H54 (cell line): Measurements from ENCODE around the gene AQP5.

ENCODE experiments used
- DNase-seq: peaks from one replicate; pipeline ENCODE4 v3.0.0; 2011; ENCODE audit warnings: low spot score, mixed read lengths; ENCODE audit not compliant: insufficient read length
- FAIRE-seq: peaks from 3 replicates; lab custom pipeline; 2011; peaks lifted over from hg19 to GRCh38; lab: Jason Lieb, UNC
- POLR2A ChIP-seq: IDR thresholded peaks from 2 replicates; pipeline ENCODE4 v1.6.1; 2011; ENCODE audit warnings: low read depth, mild to moderate bottlenecking, low read length

Gene AQP5

GRCh38 chr12:49959685-49960473 is 1.8 kb upstream of the AQP5 start:
- peak; percentile 100 for DNase-seq
- no peak for TF ChIP-seq POLR2A
- peak; percentile 83 for FAIRE-seq

GRCh38 chr12:49960474-49961110 is 1.1 kb upstream of the AQP5 start:
- DNase-seq = no peak
- TF ChIP-seq POLR2A = no peak
- no peak for FAIRE-seq

DNA sequence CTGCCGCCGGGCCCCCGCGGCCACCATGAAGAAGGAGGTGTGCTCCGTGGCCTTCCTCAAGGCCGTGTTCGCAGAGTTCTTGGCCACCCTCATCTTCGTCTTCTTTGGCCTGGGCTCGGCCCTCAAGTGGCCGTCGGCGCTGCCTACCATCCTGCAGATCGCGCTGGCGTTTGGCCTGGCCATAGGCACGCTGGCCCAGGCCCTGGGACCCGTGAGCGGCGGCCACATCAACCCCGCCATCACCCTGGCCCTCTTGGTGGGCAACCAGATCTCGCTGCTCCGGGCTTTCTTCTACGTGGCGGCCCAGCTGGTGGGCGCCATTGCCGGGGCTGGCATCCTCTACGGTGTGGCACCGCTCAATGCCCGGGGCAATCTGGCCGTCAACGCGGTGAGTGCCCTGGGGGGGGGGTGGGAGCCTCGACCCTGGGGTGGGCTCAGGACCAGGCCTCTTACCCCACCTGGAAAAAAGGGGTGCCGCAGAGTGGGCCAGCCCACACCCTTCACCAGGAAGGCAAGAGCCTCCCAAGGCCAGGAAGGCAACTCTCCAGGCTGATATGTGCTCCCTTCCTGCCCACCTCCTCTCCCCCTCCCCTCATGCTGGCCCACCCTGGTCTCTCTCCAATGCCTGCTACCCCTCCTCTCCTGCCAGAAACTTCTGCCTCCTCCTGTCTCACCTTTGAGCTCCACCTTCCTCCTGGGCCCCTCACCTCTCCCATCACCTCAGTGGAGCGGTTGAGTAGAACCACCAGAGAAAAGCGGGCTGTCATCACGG is 507 bp downstream of the AQP5 start:
- FAIRE-seq = no peak
- DNase-seq = no peak
- TF ChIP-seq POLR2A = no peak

DNA sequence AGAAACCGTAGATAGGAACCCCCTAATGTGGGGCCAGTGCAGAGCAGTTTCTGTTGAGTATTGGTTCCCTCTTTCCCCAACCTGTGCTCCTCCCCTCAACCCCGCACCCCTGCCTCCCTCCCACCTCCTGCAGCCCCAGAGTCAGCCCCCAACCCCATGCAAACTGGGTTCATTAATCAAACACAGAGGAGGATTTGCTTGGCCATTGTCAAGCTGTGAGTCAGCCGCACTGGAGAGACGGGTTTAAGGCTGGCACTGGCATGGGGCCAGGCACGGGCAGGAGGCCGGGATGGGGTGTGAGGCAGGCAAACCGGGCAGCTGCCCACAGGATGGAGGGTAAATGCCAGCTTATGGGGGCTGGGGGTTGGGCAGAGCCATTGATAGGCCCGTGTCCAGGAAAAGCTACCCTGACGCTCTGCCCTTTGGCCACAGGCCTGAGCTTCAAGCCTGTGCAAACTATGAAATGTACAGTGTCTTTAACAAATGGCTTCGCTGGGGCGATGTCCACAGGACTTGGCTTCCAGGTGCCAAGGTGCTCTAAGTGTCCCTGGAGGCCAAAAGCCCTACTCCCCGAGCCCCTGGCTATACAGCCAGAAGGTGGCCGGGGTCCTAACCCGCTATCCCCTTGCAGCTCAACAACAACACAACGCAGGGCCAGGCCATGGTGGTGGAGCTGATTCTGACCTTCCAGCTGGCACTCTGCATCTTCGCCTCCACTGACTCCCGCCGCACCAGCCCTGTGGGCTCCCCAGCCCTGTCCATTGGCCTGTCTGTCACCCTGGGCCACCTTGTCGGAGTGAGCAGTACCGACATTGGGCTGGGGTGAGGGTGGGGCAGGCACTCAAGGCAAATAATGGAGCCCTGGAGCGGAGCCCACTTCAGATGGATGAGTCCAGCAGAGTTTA is 1.4 kb downstream of the AQP5 start:
- FAIRE-seq (peak; percentile 67), DNase-seq (peak; percentile 100)
- no peak for TF ChIP-seq POLR2A

- TF ChIP-seq POLR2A = no peak
- DNase-seq (no peak), FAIRE-seq (no peak)
These were observed 2.5 kb downstream of the AQP5 start for GRCh38 chr12:49963976-49964815.

- no peak for TF ChIP-seq POLR2A
- DNase-seq (no peak), FAIRE-seq (no peak)
These were observed 3.4 kb downstream of the AQP5 start for GRCh38 chr12:49964849-49965624.

DNA sequence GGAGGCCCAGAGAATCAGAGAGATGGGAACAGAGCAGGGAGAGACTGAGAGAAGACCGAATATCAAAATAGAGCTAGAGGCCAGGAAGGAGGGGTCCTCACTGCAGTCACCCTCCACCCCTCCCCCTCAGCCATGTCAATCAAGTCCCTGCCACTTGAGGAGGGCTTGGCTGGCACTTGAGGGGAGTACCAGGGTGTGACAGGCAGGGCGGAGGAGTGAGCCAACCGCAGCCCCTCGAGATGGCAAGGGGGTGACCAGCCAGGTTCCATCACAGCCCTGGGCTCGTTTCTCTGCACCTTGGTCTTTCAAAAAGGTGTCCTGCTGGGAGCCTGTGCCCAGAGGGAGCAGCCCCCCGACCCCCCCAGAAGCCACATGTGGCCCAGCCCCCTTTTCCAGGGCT is 4.2 kb downstream of the AQP5 start:
- DNase-seq = no peak
- no peak for TF ChIP-seq POLR2A

GRCh38 chr12:49966511-49967041 is 4.9 kb downstream of the AQP5 start:
- FAIRE-seq (no peak), DNase-seq (no peak)
- no peak for TF ChIP-seq POLR2A

More for the DNA sequence above, 4.2 kb downstream of the AQP5 start:
- no peak for FAIRE-seq

- DNase-seq (peak; percentile 90), FAIRE-seq (no peak)
- 0 out of 2 replicates have a peak, but pooled peaks have one; percentile 11 for TF ChIP-seq POLR2A
These were observed 5.5 kb downstream of the AQP5 start for GRCh38 chr12:49967042-49967776.

DNA sequence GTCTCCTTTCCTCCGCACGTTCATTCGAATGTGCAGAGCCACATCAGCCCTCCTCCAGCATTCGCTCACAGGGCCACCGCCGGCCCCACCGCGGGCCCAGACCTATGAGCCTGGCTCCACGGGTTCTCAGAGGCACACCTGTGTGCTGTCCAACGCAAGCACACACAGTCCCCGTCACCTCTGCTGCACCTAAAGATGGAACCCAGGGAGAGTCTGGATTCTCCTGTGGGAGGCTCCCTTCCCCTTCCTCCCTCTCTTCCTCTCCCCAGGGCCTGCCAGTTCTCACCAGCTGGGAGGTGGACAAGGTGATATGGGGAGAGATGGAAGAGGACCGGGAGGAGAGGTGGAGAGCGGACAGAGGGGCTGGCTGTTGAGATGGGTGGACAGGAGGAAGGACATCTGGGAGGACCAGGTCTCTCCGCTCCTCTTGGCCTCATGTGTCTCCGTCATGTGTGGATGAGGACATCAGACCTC is 6.1 kb downstream of the AQP5 start:
- no peak for TF ChIP-seq POLR2A
- DNase-seq (no peak), FAIRE-seq (no peak)

- no peak for DNase-seq
- no peak for FAIRE-seq
- TF ChIP-seq POLR2A = no peak
These were observed 6.8 kb downstream of the AQP5 start for GRCh38 chr12:49968471-49968870.
